ENCODE measurements around the gene HLA-DMA. TPM values are rescaled to one million over a fixed set of nuclear protein-coding genes. Genes with fewer than 3 reads are reported as not detected.

Gene HLA-DMA
- total and polyA plus RNA-seq, 2 of the 4 experiments (the other 2 are of a cell fraction), result 2.3 to 8.3 TPM

DNA sequence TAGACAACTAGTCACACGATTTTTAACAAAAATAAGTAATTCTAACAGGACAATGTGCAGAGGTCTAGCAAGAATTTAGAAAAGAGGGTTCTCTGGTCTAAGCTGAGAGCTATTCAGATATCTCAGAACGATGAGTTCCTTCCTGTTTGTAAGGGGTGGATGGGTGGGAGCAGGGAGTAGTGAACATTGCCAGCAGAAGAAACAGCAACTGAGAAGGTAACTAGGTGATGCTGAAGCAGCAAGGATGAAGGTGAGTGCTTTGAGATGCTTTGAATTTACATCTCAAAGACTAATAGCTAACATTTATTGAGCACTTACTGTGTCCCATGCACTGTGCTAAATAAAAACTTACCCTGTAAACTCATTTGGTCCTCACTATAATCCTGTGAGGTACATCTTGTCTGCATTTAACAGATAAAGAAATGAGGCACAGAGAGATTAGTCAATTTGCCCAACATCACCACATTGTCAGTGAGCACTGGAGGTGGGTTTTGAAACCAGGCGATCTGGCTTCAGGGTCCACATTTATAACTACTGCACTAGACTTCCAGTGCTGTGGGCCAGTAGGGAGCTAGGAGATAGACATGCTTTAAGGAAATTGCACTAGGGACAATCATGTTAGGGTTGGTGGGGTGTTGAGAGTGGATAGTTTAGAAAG, 31.2 kb upstream of the HLA-DMA start:
- H3K23ac ChIP-seq (ENCODE audit: low read depth, low read length), result 0 out of 2 replicates have a peak overlapping the region, but pooled peaks have one; percentile 4
- no peak overlapping the region for H3K4ac ChIP-seq (ENCODE audit: low read depth, low read length)
- intact Hi-C loops (cut with micrococcal nuclease) (loop anchor here (1.0 kb wide), 2 partner anchors 51 to 99 kb away; no protein-coding TSS in a partner anchor), in situ Hi-C loops (cut with MboI; ENCODE audit: low sequenced_read_pairs) (no loop called here), dilution Hi-C loops (cut with HindIII; ENCODE audit: low sequenced_read_pairs, unreplicated experiment) (no loop called here)
- peaks cover 11% of the 10 kb centered on the region for H3K27me3 ChIP-seq (ENCODE audit: control insufficient read depth, insufficient read depth, low read length)
- ChIA-PET POLR2A (ENCODE audit: unreplicated experiment) (interaction anchor here (1.0 to 2.8 kb wide), 5 partner anchors 9 to 90 kb away, joined by 3 to 27 read pairs (median 5); no protein-coding TSS in a partner anchor), CTCF (interaction anchor here (0.6 to 3.4 kb wide), 28 partner anchors 9 to 165 kb away, joined by 3 to 29 read pairs (median 4); partner anchors contain the start of gene HLA-DMA)
- peak; percentile 24 for ATAC-seq (ENCODE audit: low read depth)
- H3K79me1 ChIP-seq (ENCODE audit: low read depth in 1 of 2, low read length in 2 of 2), result peaks cover 15 to 20% of the 10 kb centered on the region in 2 experiments
- H2AK5ac ChIP-seq (ENCODE audit: low read depth, low read length), result no peak overlapping the region
- no peaks in the 10 kb centered on the region for H3K4me1 ChIP-seq (ENCODE audit: control insufficient read depth, insufficient read depth, low read length)
- no peak overlapping the region for H3K27ac ChIP-seq (ENCODE audit: insufficient read depth, low read length)
- H2AK9ac ChIP-seq (replicated peaks; ENCODE audit: low read depth, low read length, poor library complexity), result no peak overlapping the region
- BruUV-seq (replicated peaks), result no TSS peak
- no peak overlapping the region for H3K4me2 ChIP-seq (ENCODE audit: low read depth, low read length)
- no peak overlapping the region for H2BK15ac ChIP-seq (ENCODE audit: low read depth, low read length)
- no peak overlapping the region for H4K91ac ChIP-seq (ENCODE audit: insufficient read depth, low read depth, low read length)
- no peak overlapping the region for H4K5ac ChIP-seq (ENCODE audit: low read depth, low read length)
- H3K9me3 ChIP-seq (ENCODE audit: control insufficient read depth, insufficient read depth, low read length), result no peaks in the 10 kb centered on the region
- H3K9me1 ChIP-seq (ENCODE audit: insufficient read depth, low read length), result peaks cover 5% of the 10 kb centered on the region; the same call in 1 of the 2 replicates
- no peak overlapping the region for H4K8ac ChIP-seq (ENCODE audit: low read depth in 2 of 2, low read length in 2 of 2)
- 50% methylated on average over 1 of the region's 3 CpGs; no CpG with 5 or more reads in 1 of the 2 experiments for WGBS, 2 experiments (ENCODE audit: extremely low coverage in 2 of 2, insufficient read length in 1 of 2)
- H3K18ac ChIP-seq (ENCODE audit: low read depth, low read length), result no peak overlapping the region
- H4K20me1 ChIP-seq (ENCODE audit: insufficient read depth, low read length), result peaks cover 55% of the 10 kb centered on the region
- H3K14ac ChIP-seq (replicated peaks; ENCODE audit: low read depth, low read length), result no peak overlapping the region
- H2BK20ac ChIP-seq (ENCODE audit: low read depth, low read length), result no peak overlapping the region
- H2BK120ac ChIP-seq (ENCODE audit: low read depth, low read length), result no peak overlapping the region
- peaks cover 25% of the 10 kb centered on the region for H3K36me3 ChIP-seq (ENCODE audit: control insufficient read depth, insufficient read depth, low read length)
- no peak overlapping the region for H3K9ac ChIP-seq (ENCODE audit: low read depth, low read length)
- H2BK5ac ChIP-seq (ENCODE audit: low read depth, low read length, poor library complexity, severe bottlenecking), result no peak overlapping the region
- H2AFZ ChIP-seq (replicated peaks; ENCODE audit: low read length, poor library complexity), result no peak overlapping the region
- no peak for DNase-seq
- no peak overlapping the region for H3K56ac ChIP-seq (ENCODE audit: extremely low read depth, insufficient read depth, low read length)
- no peak overlapping the region for H3K4me3 ChIP-seq (ENCODE audit: insufficient read depth, low read depth, low read length)
- TF ChIP-seq, protein P1, sequence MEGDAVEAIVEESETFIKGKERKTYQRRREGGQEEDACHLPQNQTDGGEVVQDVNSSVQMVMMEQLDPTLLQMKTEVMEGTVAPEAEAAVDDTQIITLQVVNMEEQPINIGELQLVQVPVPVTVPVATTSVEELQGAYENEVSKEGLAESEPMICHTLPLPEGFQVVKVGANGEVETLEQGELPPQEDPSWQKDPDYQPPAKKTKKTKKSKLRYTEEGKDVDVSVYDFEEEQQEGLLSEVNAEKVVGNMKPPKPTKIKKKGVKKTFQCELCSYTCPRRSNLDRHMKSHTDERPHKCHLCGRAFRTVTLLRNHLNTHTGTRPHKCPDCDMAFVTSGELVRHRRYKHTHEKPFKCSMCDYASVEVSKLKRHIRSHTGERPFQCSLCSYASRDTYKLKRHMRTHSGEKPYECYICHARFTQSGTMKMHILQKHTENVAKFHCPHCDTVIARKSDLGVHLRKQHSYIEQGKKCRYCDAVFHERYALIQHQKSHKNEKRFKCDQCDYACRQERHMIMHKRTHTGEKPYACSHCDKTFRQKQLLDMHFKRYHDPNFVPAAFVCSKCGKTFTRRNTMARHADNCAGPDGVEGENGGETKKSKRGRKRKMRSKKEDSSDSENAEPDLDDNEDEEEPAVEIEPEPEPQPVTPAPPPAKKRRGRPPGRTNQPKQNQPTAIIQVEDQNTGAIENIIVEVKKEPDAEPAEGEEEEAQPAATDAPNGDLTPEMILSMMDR (conservative IDR thresholded peaks at IDR 0.05; ENCODE audit: low read depth, low read length), result no peak
- TF ChIP-seq, protein P2, sequence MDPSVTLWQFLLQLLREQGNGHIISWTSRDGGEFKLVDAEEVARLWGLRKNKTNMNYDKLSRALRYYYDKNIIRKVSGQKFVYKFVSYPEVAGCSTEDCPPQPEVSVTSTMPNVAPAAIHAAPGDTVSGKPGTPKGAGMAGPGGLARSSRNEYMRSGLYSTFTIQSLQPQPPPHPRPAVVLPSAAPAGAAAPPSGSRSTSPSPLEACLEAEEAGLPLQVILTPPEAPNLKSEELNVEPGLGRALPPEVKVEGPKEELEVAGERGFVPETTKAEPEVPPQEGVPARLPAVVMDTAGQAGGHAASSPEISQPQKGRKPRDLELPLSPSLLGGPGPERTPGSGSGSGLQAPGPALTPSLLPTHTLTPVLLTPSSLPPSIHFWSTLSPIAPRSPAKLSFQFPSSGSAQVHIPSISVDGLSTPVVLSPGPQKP (IDR thresholded peaks at IDR 0.05; ENCODE audit: borderline replicate concordance, low read depth, low read length), result no peak
- TF ChIP-seq SMC3 (IDR thresholded peaks at IDR 0.05; ENCODE audit: low read depth, low read length), result no peak
- no peak for TF ChIP-seq RCOR1 (IDR thresholded peaks at IDR 0.05; ENCODE audit: insufficient replicate concordance, low read length)
- no peak for TF ChIP-seq MAFK (IDR thresholded peaks at IDR 0.05; ENCODE audit: low read depth, low read length)
- no peak for TF ChIP-seq NFE2L2 (IDR thresholded peaks at IDR 0.05; ENCODE audit: low read depth, low read length)
- TF ChIP-seq FOS (IDR thresholded peaks at IDR 0.05; ENCODE audit: low read depth, low read length), result no peak
